Measurements from ENCODE around the gene LMNA. TPM values are rescaled to one million over a fixed set of nuclear protein-coding genes. Genes with fewer than 3 reads are reported as not detected.

The LMNA gene
- total RNA-seq, 3 donors from 2014 or later, result 263 to 334 (median 308) TPM

- Histone ChIP-seq H3K4me3 (no peak overlapping the region), H3K9me3 (no peaks in the 10 kb centered on the region), H3K4me1 (ENCODE audit: low read depth) (peaks cover 27% of the 10 kb centered on the region), H3K36me3 (ENCODE audit: low read depth) (no peaks in the 10 kb centered on the region)
- intact Hi-C loops (cut with DNase I, micrococcal nuclease), result no loop called here
- ATAC-seq (no peak), DNase-seq (no peak)
- TF ChIP-seq CTCF (IDR thresholded peaks at IDR 0.05), result no peak
Measured at GRCh38 chr1:156108664-156109241, 5.8 kb upstream of the LMNA start.

GRCh38 chr1:156110252-156110651 is 4.3 kb upstream of the LMNA start:
- no peak overlapping the region for H3K4me3 ChIP-seq
- TF ChIP-seq CTCF (IDR thresholded peaks at IDR 0.05), result no peak
- DNase-seq, result no peak
- peaks cover 12% of the 10 kb centered on the region for H3K4me1 ChIP-seq (ENCODE audit: low read depth)
- no peak for ATAC-seq
- intact Hi-C loops (cut with DNase I, micrococcal nuclease), result no loop called here
- H3K36me3 ChIP-seq (ENCODE audit: low read depth), result no peaks in the 10 kb centered on the region
- no peaks in the 10 kb centered on the region for H3K9me3 ChIP-seq

GRCh38 chr1:156111355-156111962 is 3.1 kb upstream of the LMNA start:
- peaks cover 8% of the 10 kb centered on the region for H3K4me1 ChIP-seq (ENCODE audit: low read depth)
- no peak overlapping the region for H3K4me3 ChIP-seq
- no peak for ATAC-seq
- H3K36me3 ChIP-seq (ENCODE audit: low read depth), result no peaks in the 10 kb centered on the region
- no peaks in the 10 kb centered on the region for H3K9me3 ChIP-seq
- no peak for DNase-seq
- intact Hi-C loops (cut with DNase I, micrococcal nuclease), result no loop called here
- no peak for TF ChIP-seq CTCF (IDR thresholded peaks at IDR 0.05)

GRCh38 chr1:156112276-156113137 is 2.0 kb upstream of the LMNA start:
- ATAC-seq (no peak), DNase-seq (peak in 1 of 3 donors; percentile 12)
- Histone ChIP-seq H3K4me3 (no peak overlapping the region), H3K36me3 (ENCODE audit: low read depth) (no peaks in the 10 kb centered on the region), H3K9me3 (no peaks in the 10 kb centered on the region), H3K4me1 (ENCODE audit: low read depth) (peaks cover 15% of the 10 kb centered on the region)
- TF ChIP-seq CTCF (IDR thresholded peaks at IDR 0.05), result no peak
- intact Hi-C loops (cut with DNase I, micrococcal nuclease), result no loop called here

GRCh38 chr1:156113282-156113950 is 1.1 kb upstream of the LMNA start:
- intact Hi-C loops (cut with DNase I, micrococcal nuclease), result no loop called here
- H3K4me3 ChIP-seq, result no peak overlapping the region

More at GRCh38 chr1:156113282-156113950, 1.1 kb upstream of the LMNA start:
- H3K36me3 ChIP-seq (ENCODE audit: low read depth), result no peaks in the 10 kb centered on the region
- ATAC-seq (no peak), DNase-seq (peak in 1 of 3 donors; percentile 16)
- H3K9me3 ChIP-seq, result no peaks in the 10 kb centered on the region
- peaks cover 21% of the 10 kb centered on the region for H3K4me1 ChIP-seq (ENCODE audit: low read depth)
- no peak for TF ChIP-seq CTCF (IDR thresholded peaks at IDR 0.05)
